Iris pigment epithelial cell (primary cell): ENCODE results near the gene NT5C1B.

ENCODE experiments used
- DNase-seq: peaks from one replicate; pipeline ENCODE4 v3.0.0-alpha.2; 2011; ENCODE audit warnings: low read depth

Gene NT5C1B

DNA sequence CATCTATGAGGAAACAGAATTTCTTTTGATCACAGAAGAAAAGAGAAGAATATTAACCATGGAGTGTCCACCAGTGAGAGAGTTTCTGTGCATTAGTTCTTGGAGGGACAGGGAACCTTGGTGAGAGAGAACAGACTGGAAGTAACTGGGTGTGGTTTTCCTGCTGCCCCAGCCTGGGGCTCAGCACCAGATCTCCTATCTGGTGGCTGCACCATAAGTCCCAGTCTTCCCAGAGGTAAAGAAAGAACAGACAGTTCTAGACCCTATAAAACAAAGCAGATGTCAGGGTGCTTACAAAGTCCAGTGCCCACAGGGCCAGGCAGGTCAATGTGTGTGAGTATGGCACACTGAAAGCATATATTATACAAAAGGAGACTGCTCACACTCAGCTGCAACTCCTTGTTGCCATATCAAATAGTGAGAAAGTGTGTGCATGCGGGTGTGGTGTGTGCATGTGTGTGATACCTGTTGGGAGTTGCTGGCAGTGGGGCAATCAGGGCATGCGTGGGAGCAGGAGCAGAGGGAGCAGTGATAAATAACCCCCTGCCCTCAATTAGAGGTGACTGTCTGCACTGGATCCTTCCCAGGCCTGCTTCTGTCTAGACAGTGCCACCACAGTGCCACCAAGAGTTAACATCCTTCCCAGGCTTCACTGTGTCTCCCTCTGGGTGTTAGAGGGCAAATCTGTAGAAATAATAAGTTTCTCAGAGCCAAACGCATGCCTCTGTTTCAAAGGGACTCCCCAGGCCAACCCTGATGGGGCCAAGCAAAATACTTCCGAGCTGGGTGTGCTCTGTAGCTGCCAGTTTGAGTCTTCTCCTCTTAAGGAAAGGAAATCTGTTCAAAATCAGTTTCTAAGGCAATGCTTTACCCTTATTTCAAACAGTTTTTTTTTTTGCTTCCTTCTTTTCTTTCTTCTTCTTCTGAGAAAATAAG, 74.6 kb downstream of the NT5C1B start:
- DNase-seq, result peak; percentile 16
